Endothelial cell of umbilical vein (primary cell): ENCODE measurements around the gene GGA3. TPM values are rescaled to one million over a fixed set of nuclear protein-coding genes. Genes with fewer than 3 reads are reported as not detected.

Source experiments
- BruUV-seq: library from RNA; stranded (reverse); fragments of 400-500 nt; replicated peaks from 2 replicates; lab custom pipeline; 2021; lab: Mats Ljungman, UMichigan
- CTCF ChIA-PET: fragments of 300-600, 350-600 bp; sonication (Branson Sonifier 250); formaldehyde crosslinking; loops from one replicate; lab custom pipeline; 2021; ENCODE audit warnings: antibody characterized with exemption, inconsistent platforms; lab: Charles Lee
- POLR2A ChIA-PET: fragments of 300-600, 350-600 bp; sonication (Branson Sonifier 250); formaldehyde crosslinking; loops from one replicate; lab custom pipeline; 2021; ENCODE audit warnings: antibody characterized with exemption, inconsistent platforms; lab: Charles Lee
- DNase-seq: peaks from one replicate; pipeline ENCODE4 v3.0.0-alpha.2; 2011; ENCODE audit warnings: low read depth, low spot score
- FAIRE-seq: peaks from 2 replicates; lab custom pipeline; 2011; peaks lifted over from hg19 to GRCh38; lab: Jason Lieb, UNC
- H2AFZ ChIP-seq: 2 replicates; pipeline ENCODE4 v1.6.0; 2012; ENCODE audit warnings: low read depth, low read length, control low read depth, inconsistent platforms
- H3K27ac ChIP-seq: 2 replicates; pipeline ENCODE4 v1.5.1; 2011; ENCODE audit warnings: low read depth, mild to moderate bottlenecking, control low read depth, low read length, moderate library complexity; ENCODE audit not compliant: insufficient read depth
- H3K27me3 ChIP-seq, 2 experiments: 2 replicates each; pipeline versions ENCODE4 v1.6.0 to v1.6.1; 2011; ENCODE audit warnings: low read length in 2 of 2, mixed read lengths in 1 of 2; ENCODE audit not compliant: control insufficient read depth in 2 of 2, insufficient read depth in 2 of 2
- H3K36me3 ChIP-seq, 2 experiments: 2 replicates in 1 of 2; 3 replicates in 1 of 2; pipeline ENCODE4 v1.5.1; 2011; ENCODE audit warnings: low read length in 2 of 2, mild to moderate bottlenecking in 1 of 2, moderate library complexity in 1 of 2; ENCODE audit not compliant: control insufficient read depth in 2 of 2, insufficient read depth in 2 of 2; ENCODE audit errors: extremely low read depth in 1 of 2
- H3K4me1 ChIP-seq: 3 replicates; pipeline ENCODE4 v1.5.1; 2011; ENCODE audit warnings: mild to moderate bottlenecking, low read length; ENCODE audit not compliant: control insufficient read depth, insufficient read depth; ENCODE audit errors: extremely low read depth
- H3K4me2 ChIP-seq: 2 replicates; pipeline ENCODE4 v1.6.1; 2011; ENCODE audit warnings: low read length, control low read depth, mixed read lengths; ENCODE audit not compliant: insufficient read depth
- H3K4me3 ChIP-seq, 3 experiments: fragments of 200-600 bp in 1 of 3; sonication (generic), shearing (Covaris generic) in 1 of 3; replicated peaks in 1 of 3; 2 replicates each; pipeline ENCODE4 v1.5.1; 2011 to 2016; ENCODE audit warnings: control low read depth in 3 of 3, low read length in 3 of 3, mild to moderate bottlenecking in 2 of 3, inconsistent platforms in 1 of 3, low read depth in 1 of 3, moderate library complexity in 1 of 3; ENCODE audit not compliant: insufficient read depth in 1 of 3
- H3K79me2 ChIP-seq: 2 replicates; pipeline ENCODE4 v1.6.0; 2012; ENCODE audit warnings: low read length, inconsistent platforms; ENCODE audit not compliant: control insufficient read depth, insufficient read depth
- H3K9ac ChIP-seq: replicated peaks from 2 replicates; pipeline ENCODE3; 2011; ENCODE audit warnings: low read length, control low read depth; ENCODE audit not compliant: insufficient read depth; ENCODE audit errors: extremely low read depth
- H3K9me1 ChIP-seq: replicated peaks from 3 replicates; pipeline ENCODE4 v1.6.0; 2011; ENCODE audit warnings: mild to moderate bottlenecking, low read length; ENCODE audit not compliant: control insufficient read depth, insufficient read depth; ENCODE audit errors: extremely low read depth
- H3K9me3 ChIP-seq: replicated peaks from 2 replicates; pipeline ENCODE4 v1.5.1; 2012; ENCODE audit warnings: low read length, inconsistent platforms; ENCODE audit not compliant: control insufficient read depth, insufficient read depth
- H4K20me1 ChIP-seq: replicated peaks from 2 replicates; pipeline ENCODE3; 2011; ENCODE audit warnings: mild to moderate bottlenecking, low read length; ENCODE audit not compliant: control insufficient read depth, insufficient read depth; ENCODE audit errors: extremely low read depth
- CTCF ChIP-seq, 2 donors: IDR thresholded peaks; 1 replicate in 1 of 2; 2 replicates in 1 of 2; pipeline ENCODE4 v1.5.1; 2011; ENCODE audit warnings: low read length in 2 of 2, mild to moderate bottlenecking in 2 of 2, moderate library complexity in 2 of 2, control low read depth in 1 of 2, inconsistent platforms in 1 of 2, low read depth in 1 of 2; ENCODE audit not compliant: insufficient read depth in 1 of 2; ENCODE audit errors: extremely low read depth in 1 of 2
- EZH2 ChIP-seq: IDR thresholded peaks from 2 replicates; pipeline ENCODE4 v1.6.1; 2012; ENCODE audit warnings: borderline replicate concordance, low read depth, mild to moderate bottlenecking, moderate library complexity, low read length, inconsistent platforms; ENCODE audit not compliant: severe bottlenecking
- FOS ChIP-seq: IDR thresholded peaks from 2 replicates; pipeline ENCODE4 v1.6.1; 2011; ENCODE audit warnings: mild to moderate bottlenecking, low read length, moderate library complexity, borderline replicate concordance; ENCODE audit not compliant: insufficient read depth
- GATA2 ChIP-seq: IDR thresholded peaks from 2 replicates; pipeline ENCODE4 v1.7.0; 2011; ENCODE audit warnings: low read depth, mild to moderate bottlenecking, moderate library complexity, mixed read lengths, low read length; ENCODE audit not compliant: insufficient read length, insufficient read depth
- JUN ChIP-seq: IDR thresholded peaks from 2 replicates; pipeline ENCODE4 v1.6.1; 2011; ENCODE audit warnings: borderline replicate concordance, low read depth; ENCODE audit not compliant: insufficient read length, insufficient read depth
- MAX ChIP-seq: IDR thresholded peaks from 2 replicates; pipeline ENCODE4 v1.6.1; 2011; ENCODE audit not compliant: insufficient read depth, insufficient read length
- MYC ChIP-seq: IDR thresholded peaks from one replicate; pipeline ENCODE4 v1.6.1; 2011; ENCODE audit warnings: mild to moderate bottlenecking, low read depth, low read length
- POLR2A ChIP-seq: IDR thresholded peaks from 2 replicates; pipeline ENCODE4 v1.6.1; 2012; ENCODE audit warnings: low read depth, mild to moderate bottlenecking, control low read depth, low read length
- POLR2AphosphoS5 ChIP-seq: IDR thresholded peaks from 2 replicates; pipeline ENCODE4 v1.6.1; 2012; ENCODE audit warnings: low read depth, mild to moderate bottlenecking, control low read depth, low read length, moderate library complexity; ENCODE audit not compliant: insufficient read depth
- dilution Hi-C: fragments of 300-500 bp; cut with MboI; formaldehyde crosslinking; loops from one replicate; pipeline ENCODE4 v1.15.0; 2019; ENCODE audit warnings: low sequenced_read_pairs; ENCODE audit not compliant: extremely low pct_ligation_motif_present
- intact Hi-C: fragments of 100-400 bp; cut with micrococcal nuclease; formaldehyde crosslinking; loops from one replicate; pipeline ENCODE4 v1.10.0; 2022
- polyA plus RNA-seq, 4 experiments: library from polyadenylated mRNA; depleted of rRNA in 3 of 4; stranded (reverse) in 3 of 4; unstranded in 1 of 4; fragments of >200 nt; gene quantifications; 2 replicates each; pipeline versions ENCODE4 v1.2.1 to v1.2.3, GENCODE V29; 2011 to 2012; ENCODE audit warnings: missing spikeins in 1 of 4
- total RNA-seq: library from RNA; stranded (reverse); gene quantifications from 2 replicates; pipeline ENCODE4 v1.2.3, GENCODE V29; 2021

GGA3 gene
- total and polyA plus RNA-seq, 2 donors (not counting 3 experiments of a cell fraction or from before 2014, with no cell fraction given), result 41.2 to 62.9 TPM

DNA sequence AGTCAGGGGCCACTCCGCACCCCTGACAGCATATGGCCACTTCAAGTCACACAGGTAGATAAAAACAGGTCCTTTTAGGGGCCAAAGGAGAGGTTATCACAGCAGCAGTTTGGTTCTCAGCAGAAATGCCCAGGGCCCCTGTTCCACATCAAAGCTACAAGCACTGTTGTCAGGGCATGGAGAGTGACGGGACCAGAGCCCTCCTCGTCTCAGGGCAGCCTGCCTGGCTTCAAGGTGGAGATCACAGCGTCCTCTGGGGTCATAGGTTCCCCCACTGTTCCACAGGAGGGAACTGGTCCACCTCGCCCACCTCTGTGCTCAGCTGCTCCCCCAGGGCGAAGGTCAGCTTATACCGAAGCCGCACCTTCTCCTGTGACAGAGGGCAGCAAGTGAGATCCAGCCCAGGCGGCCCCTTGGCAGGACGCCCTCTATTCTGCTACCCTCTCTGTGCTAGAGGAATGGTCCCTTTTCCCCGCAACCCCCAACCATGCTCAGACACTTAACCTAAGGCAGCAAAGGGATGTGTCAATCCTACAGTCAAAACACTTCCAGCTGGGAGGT is 23.3 kb downstream of the GGA3 start:
- Histone ChIP-seq H4K20me1 (no peaks in the 10 kb centered on the region), H3K9ac (no peak overlapping the region), H3K9me3 (no peaks in the 10 kb centered on the region), H3K4me3 (no peak overlapping the region), H3K9me1 (no peaks in the 10 kb centered on the region), H3K79me2 (no peaks in the 10 kb centered on the region), H2AFZ (no peak overlapping the region), H3K36me3 (peaks cover 11 to 46% of the 10 kb centered on the region in 2 experiments), H3K27me3 (no peaks in the 10 kb centered on the region), H3K27ac (no peak overlapping the region), H3K4me1 (no peaks in the 10 kb centered on the region), H3K4me2 (no peak overlapping the region)
- CTCF ChIA-PET, result interaction anchor here (1.0 to 7.6 kb wide), 6 partner anchors 12 to 276 kb away, joined by 3 to 91 read pairs (median 26); partner anchors contain the start of gene MIF4GD
- no peak for DNase-seq
- intact Hi-C loops (no loop called here), dilution Hi-C loops (no loop called here)
- POLR2A ChIA-PET, result no interaction called here
- BruUV-seq, result TSS peak; percentile 30
- TF ChIP-seq MYC, result no peak
- TF ChIP-seq FOS, result no peak
- TF ChIP-seq POLR2A, result no peak
- TF ChIP-seq CTCF (IDR thresholded peaks at IDR 0.05; ENCODE audit: extremely low read depth in 1 of 2, insufficient read depth in 1 of 2, low read depth in 1 of 2, low read length in 2 of 2), result no peak
- TF ChIP-seq GATA2, result no peak
- TF ChIP-seq POLR2AphosphoS5, result no peak
- TF ChIP-seq EZH2, result no peak
- TF ChIP-seq MAX, result no peak
- TF ChIP-seq JUN, result no peak
- no peak for FAIRE-seq
